PC-3 (cell line): ENCODE data around the gene MYH7B. TPM values are rescaled to one million over a fixed set of nuclear protein-coding genes. Genes with fewer than 3 reads are reported as not detected.

ENCODE experiments used
- ATAC-seq: fragments of 200-7000 bp; cut with Tn5 transposase; 2 replicates; pipeline ENCODE4 v1.9.1; 2020; ENCODE audit warnings: mild to moderate bottlenecking, moderate library complexity
- BruUV-seq: library from RNA; stranded (reverse); fragments of 400-500 nt; replicated peaks from 2 replicates; lab custom pipeline; 2021; lab: Mats Ljungman, UMichigan
- CTCF ChIA-PET: fragments of 300-600 bp; sonication (Branson Sonifier 250); formaldehyde crosslinking; loops from one replicate; lab custom pipeline; 2022; ENCODE audit warnings: antibody characterized with exemption; lab: Charles Lee
- POLR2A ChIA-PET: fragments of 300-600 bp; sonication (Branson Sonifier 250); formaldehyde crosslinking; loops from one replicate; lab custom pipeline; 2022; ENCODE audit warnings: antibody characterized with exemption; ENCODE audit not compliant: unreplicated experiment; lab: Charles Lee
- DNase-seq: peaks from one replicate; pipeline ENCODE4 v3.0.0-alpha.2; 2015
- H2AFZ ChIP-seq: fragments of 300-600 bp; sonication (generic); 2 replicates; pipeline ENCODE4 v1.6.0; 2016; ENCODE audit warnings: antibody characterized with exemption, low read length
- H3F3A ChIP-seq: fragments of 300-600 bp; sonication (generic); one replicate; pipeline ENCODE4 v1.6.0; 2017; ENCODE audit warnings: antibody characterized with exemption, low read length, control low read depth, mild to moderate bottlenecking; ENCODE audit not compliant: unreplicated experiment
- H3K27ac ChIP-seq: fragments of 300-600 bp; sonication (generic); 2 replicates; pipeline ENCODE4 v1.5.1; 2016; ENCODE audit warnings: mild to moderate bottlenecking, low read length
- H3K27me3 ChIP-seq: fragments of 300-600 bp; sonication (generic); 2 replicates; pipeline ENCODE4 v1.6.1; 2016; ENCODE audit warnings: low read length, mixed read lengths
- H3K36me3 ChIP-seq: fragments of 300-600 bp; sonication (generic); 2 replicates; pipeline ENCODE4 v1.6.1; 2016; ENCODE audit warnings: low read depth, mixed run types, low read length, mixed read lengths
- H3K4me1 ChIP-seq: fragments of 300-600 bp; sonication (generic); 2 replicates; pipeline ENCODE4 v1.5.1; 2016; ENCODE audit warnings: low read length; ENCODE audit not compliant: insufficient read depth
- H3K4me2 ChIP-seq: fragments of 300-600 bp; sonication (generic); 2 replicates; pipeline ENCODE4 v1.6.0; 2016; ENCODE audit warnings: low read length
- H3K4me3 ChIP-seq: fragments of 300-600 bp; sonication (generic); 2 replicates; pipeline ENCODE4 v1.5.1; 2016; ENCODE audit warnings: mild to moderate bottlenecking, low read length, mixed read lengths
- H3K79me2 ChIP-seq: fragments of 300-600 bp; sonication (generic); 2 replicates; pipeline ENCODE4 v1.6.1; 2017; ENCODE audit warnings: low read length, mixed read lengths
- H3K9ac ChIP-seq: fragments of 300-600 bp; sonication (generic); 2 replicates; pipeline ENCODE4 v1.6.0; 2016; ENCODE audit warnings: mild to moderate bottlenecking, low read length
- H3K9me2 ChIP-seq: fragments of 300-600 bp; sonication (generic); replicated peaks from 2 replicates; pipeline ENCODE4 v1.6.1; 2016; ENCODE audit warnings: mixed run types, low read length, mixed read lengths
- H3K9me3 ChIP-seq: fragments of 300-600 bp; sonication (generic); 2 replicates; pipeline ENCODE4 v1.6.1; 2016; ENCODE audit warnings: low read length, mixed read lengths
- H4K20me1 ChIP-seq: fragments of 300-600 bp; sonication (generic); 2 replicates; pipeline ENCODE4 v1.6.1; 2016; ENCODE audit warnings: low read length, mixed read lengths
- EZH2 ChIP-seq: fragments of 300-600 bp; sonication (generic); IDR thresholded peaks from one replicate; pipeline ENCODE4 v1.6.1; 2017; ENCODE audit warnings: antibody characterized with exemption, mild to moderate bottlenecking, low read length; ENCODE audit not compliant: unreplicated experiment
- EZH2phosphoT487 ChIP-seq: fragments of 300-600 bp; sonication (generic); IDR thresholded peaks from 2 replicates; pipeline ENCODE4 v1.6.1; 2018; ENCODE audit warnings: mild to moderate bottlenecking, antibody characterized with exemption, low read length, borderline replicate concordance
- intact Hi-C: fragments of 100-400 bp; cut with micrococcal nuclease; formaldehyde crosslinking; loops from 2 replicates; pipeline ENCODE4 v1.9.0; 2023
- total RNA-seq: library from RNA; depleted of rRNA; stranded (reverse); fragments of >200 nt; gene quantifications from 2 replicates; pipeline ENCODE4 v1.2.3, GENCODE V29; 2014
- TF ChIP-seq, protein P1 (sequence below): fragments of 300-600 bp; sonication (generic); conservative IDR thresholded peaks from 2 replicates; pipeline ENCODE4 v1.5.1; 2017; ENCODE audit warnings: antibody characterized with exemption, low read depth, mild to moderate bottlenecking, low read length

MYH7B gene
- total RNA-seq, 1 experiment from 2014 or later: 0.04 TPM

DNA sequence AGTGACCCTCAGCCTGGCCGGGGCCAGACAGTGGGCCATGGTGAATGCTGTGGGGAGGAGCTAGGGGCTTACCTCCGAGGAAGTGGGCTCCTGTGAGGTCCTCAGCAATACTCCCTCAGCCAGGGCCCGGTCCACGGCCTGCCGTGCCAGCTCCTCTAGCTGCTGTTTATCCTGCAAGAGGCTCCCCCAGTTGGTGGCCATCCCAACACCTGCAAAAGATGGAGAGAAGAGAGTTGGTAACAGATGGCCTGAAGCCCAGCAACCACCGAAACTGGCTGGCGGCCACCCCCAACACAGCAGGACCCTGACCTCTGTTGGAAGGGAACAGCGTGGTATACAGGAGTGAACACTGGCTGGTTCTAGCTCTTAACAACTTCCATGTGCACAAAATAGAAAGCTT lies 4.0 kb upstream of the MYH7B start:
- Histone ChIP-seq H3K36me3 (peaks cover 8% of the 10 kb centered on the region; the same call in 1 of the 2 replicates), H3K4me1 (peaks cover 24% of the 10 kb centered on the region), H3K9me3 (no peaks in the 10 kb centered on the region), H3K27me3 (no peaks in the 10 kb centered on the region), H3K4me2 (no peak overlapping the region), H3K9me2 (no peaks in the 10 kb centered on the region), H3K27ac (no peak overlapping the region), H4K20me1 (no peaks in the 10 kb centered on the region), H2AFZ (no peak overlapping the region), H3K79me2 (peaks cover 22% of the 10 kb centered on the region), H3K9ac (no peak overlapping the region), H3K4me3 (no peak overlapping the region), H3F3A (no peaks in the 10 kb centered on the region)
- no peak for DNase-seq
- no peak for ATAC-seq
- no TSS peak for BruUV-seq
- ChIA-PET CTCF (interaction anchor here (0.8 kb wide), 1 partner anchor 77 kb away, joined by 4 read pairs; no protein-coding TSS in a partner anchor), POLR2A (no interaction called here)
- intact Hi-C loops: no loop called here
- TF ChIP-seq EZH2phosphoT487: no peak
- TF ChIP-seq, protein P1, sequence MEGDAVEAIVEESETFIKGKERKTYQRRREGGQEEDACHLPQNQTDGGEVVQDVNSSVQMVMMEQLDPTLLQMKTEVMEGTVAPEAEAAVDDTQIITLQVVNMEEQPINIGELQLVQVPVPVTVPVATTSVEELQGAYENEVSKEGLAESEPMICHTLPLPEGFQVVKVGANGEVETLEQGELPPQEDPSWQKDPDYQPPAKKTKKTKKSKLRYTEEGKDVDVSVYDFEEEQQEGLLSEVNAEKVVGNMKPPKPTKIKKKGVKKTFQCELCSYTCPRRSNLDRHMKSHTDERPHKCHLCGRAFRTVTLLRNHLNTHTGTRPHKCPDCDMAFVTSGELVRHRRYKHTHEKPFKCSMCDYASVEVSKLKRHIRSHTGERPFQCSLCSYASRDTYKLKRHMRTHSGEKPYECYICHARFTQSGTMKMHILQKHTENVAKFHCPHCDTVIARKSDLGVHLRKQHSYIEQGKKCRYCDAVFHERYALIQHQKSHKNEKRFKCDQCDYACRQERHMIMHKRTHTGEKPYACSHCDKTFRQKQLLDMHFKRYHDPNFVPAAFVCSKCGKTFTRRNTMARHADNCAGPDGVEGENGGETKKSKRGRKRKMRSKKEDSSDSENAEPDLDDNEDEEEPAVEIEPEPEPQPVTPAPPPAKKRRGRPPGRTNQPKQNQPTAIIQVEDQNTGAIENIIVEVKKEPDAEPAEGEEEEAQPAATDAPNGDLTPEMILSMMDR: no peak
- no peak for TF ChIP-seq EZH2

DNA sequence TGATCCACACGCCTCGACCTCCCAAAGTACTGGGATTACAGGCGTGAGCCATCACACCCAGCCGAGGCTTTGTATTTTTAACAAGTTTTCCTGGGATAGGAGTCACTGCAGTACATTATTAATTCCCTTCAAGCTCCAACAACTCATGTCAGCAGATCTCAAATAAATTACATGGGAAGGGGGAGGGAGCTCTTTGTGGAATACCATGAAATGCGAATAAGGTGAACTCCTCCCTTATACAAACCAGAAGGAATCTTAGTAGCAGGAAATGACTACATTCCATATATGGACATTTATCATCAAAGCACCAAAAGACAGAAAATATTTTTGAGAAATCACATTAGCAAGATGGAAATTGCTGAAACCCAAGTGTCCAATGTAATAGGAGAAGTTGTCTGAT lies 3.0 kb upstream of the MYH7B start:
- H3K4me3 ChIP-seq: no peak overlapping the region
- H3K4me2 ChIP-seq: no peak overlapping the region
- H2AFZ ChIP-seq: no peak overlapping the region
- DNase-seq (no peak), ATAC-seq (no peak)
- H3K9ac ChIP-seq: no peak overlapping the region
- no peaks in the 10 kb centered on the region for H3F3A ChIP-seq
- H3K27ac ChIP-seq: no peak overlapping the region
- BruUV-seq: no TSS peak
- TF ChIP-seq EZH2 (no peak), EZH2phosphoT487 (no peak)
- TF ChIP-seq, protein P1: no peak
- POLR2A ChIA-PET: interaction anchor here (0.5 kb wide), 1 partner anchor 22 kb away, joined by 36 read pairs; no protein-coding TSS in a partner anchor
- no peaks in the 10 kb centered on the region for H3K27me3 ChIP-seq
- peaks cover 8% of the 10 kb centered on the region; the same call in 1 of the 2 replicates for H3K36me3 ChIP-seq
- H4K20me1 ChIP-seq: no peaks in the 10 kb centered on the region
- H3K9me2 ChIP-seq: no peaks in the 10 kb centered on the region
- no peaks in the 10 kb centered on the region for H3K9me3 ChIP-seq
- peaks cover 23% of the 10 kb centered on the region for H3K4me1 ChIP-seq
- intact Hi-C loops: no loop called here
- peaks cover 22% of the 10 kb centered on the region for H3K79me2 ChIP-seq
- CTCF ChIA-PET: interaction anchor here (0.9 kb wide), 1 partner anchor 76 kb away, joined by 4 read pairs; the partner anchor contains the start of gene ACSS2

DNA sequence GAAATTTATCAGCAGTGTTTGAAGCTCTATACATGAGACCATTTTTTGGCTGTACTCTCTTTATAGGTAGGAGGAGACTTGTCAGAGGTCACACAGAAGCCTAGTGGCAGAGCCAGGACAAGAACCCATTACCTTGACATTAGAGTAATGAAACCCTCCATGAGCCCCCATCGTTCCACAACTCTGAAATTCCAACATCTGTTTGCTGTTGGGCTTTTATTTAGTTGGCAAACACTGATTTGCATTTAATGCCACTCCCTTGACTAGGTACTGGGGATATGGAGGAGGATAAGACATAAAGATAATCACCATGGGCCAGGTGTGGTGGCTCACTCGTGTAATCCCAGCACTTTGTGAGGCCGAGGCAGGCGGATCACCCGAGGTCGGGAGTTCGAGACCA lies 1.7 kb upstream of the MYH7B start:
- Histone ChIP-seq H3K36me3 (peaks cover 6% of the 10 kb centered on the region; the same call in 1 of the 2 replicates), H3K27ac (no peak overlapping the region), H3K9ac (no peak overlapping the region), H4K20me1 (no peaks in the 10 kb centered on the region), H3K4me3 (no peak overlapping the region), H2AFZ (no peak overlapping the region), H3K9me3 (no peaks in the 10 kb centered on the region), H3K4me2 (no peak overlapping the region), H3K79me2 (peaks cover 22% of the 10 kb centered on the region), H3F3A (no peaks in the 10 kb centered on the region), H3K9me2 (no peaks in the 10 kb centered on the region), H3K4me1 (peaks cover 17% of the 10 kb centered on the region), H3K27me3 (no peaks in the 10 kb centered on the region)
- intact Hi-C loops: loop anchor here (2.0 kb wide), 1 partner anchor 47 kb away; no protein-coding TSS in a partner anchor
- DNase-seq: no peak
- TF ChIP-seq EZH2phosphoT487 (no peak), EZH2 (no peak)
- ATAC-seq: no peak
- no TSS peak for BruUV-seq
- CTCF ChIA-PET: no interaction called here
- POLR2A ChIA-PET: no interaction called here
